CD4-positive, alpha-beta T cell treated with Interleukin-6 for 4 hours (primary cell): Measurements from ENCODE around the gene ABCD1.

ENCODE experiments used
- DNase-seq: peaks from one replicate; pipeline ENCODE4 v3.0.0-alpha.2; 2020; ENCODE audit warnings: mixed read lengths

The ABCD1 gene

GRCh38 chrX:153763989-153764755 is 39.5 kb downstream of the ABCD1 start, which contains the start of gene PLXNB3:
PLXNB3 (plus strand) TSS chrX:153764249; CDS start chrX:153765536, 1,287 bp downstream.
- DNase-seq, result peak; percentile 87

- no peak for DNase-seq
These were observed 40.1 kb downstream of the ABCD1 start for GRCh38 chrX:153764786-153765137.

GRCh38 chrX:153765138-153766079 is 40.8 kb downstream of the ABCD1 start:
- DNase-seq, result no peak

- DNase-seq, result peak; percentile 42
These were observed 41.6 kb downstream of the ABCD1 start for GRCh38 chrX:153766098-153766817.

GRCh38 chrX:153766871-153767673 is 42.4 kb downstream of the ABCD1 start:
- DNase-seq, result no peak

GRCh38 chrX:153767674-153768055 is 43.0 kb downstream of the ABCD1 start:
- DNase-seq, result no peak

- DNase-seq, result no peak
These were observed 43.9 kb downstream of the ABCD1 start for GRCh38 chrX:153768311-153769157.

- DNase-seq, result no peak
These were observed 44.7 kb downstream of the ABCD1 start for GRCh38 chrX:153769158-153769864.

GRCh38 chrX:153769865-153770600 is 45.4 kb downstream of the ABCD1 start:
- DNase-seq, result no peak

GRCh38 chrX:153770601-153771414 is 46.2 kb downstream of the ABCD1 start:
- no peak for DNase-seq

- DNase-seq, result no peak
These were observed 47.0 kb downstream of the ABCD1 start for GRCh38 chrX:153771415-153772315.

- DNase-seq, result no peak
These were observed 47.9 kb downstream of the ABCD1 start for GRCh38 chrX:153772316-153773217.

GRCh38 chrX:153773218-153773611 is 48.6 kb downstream of the ABCD1 start:
- DNase-seq, result no peak

GRCh38 chrX:153773741-153774575 is 49.3 kb downstream of the ABCD1 start:
- no peak for DNase-seq

GRCh38 chrX:153774576-153775292 is 50.1 kb downstream of the ABCD1 start:
- DNase-seq, result no peak
